Activated CD8-positive, alpha-beta T cell treated with anti-CD3 and anti-CD28 coated beads, Interleukin-2, amount 10 ng/mL, durations not matched to agents 7 days and 5 days (primary cell): Measurements from ENCODE around the gene SOCS1. TPM values are rescaled to one million over a fixed set of nuclear protein-coding genes. Genes with fewer than 3 reads are reported as not detected.

ENCODE experiments used
- ATAC-seq: fragments of 150-1000 bp; cut with Tn5 transposase; one replicate; pipeline ENCODE4 v1.10.0; 2021; ENCODE audit warnings: moderate library complexity
- CTCF ChIA-PET: fragments of 350-600 bp; sonication (Branson Sonifier 250); formaldehyde crosslinking; loops from one replicate; lab custom pipeline; 2021; ENCODE audit warnings: antibody characterized with exemption; lab: Charles Lee
- POLR2A ChIA-PET: fragments of 350-600 bp; sonication (Branson Sonifier 250); formaldehyde crosslinking; loops from one replicate; lab custom pipeline; 2021; ENCODE audit warnings: antibody characterized with exemption; lab: Charles Lee
- DNase-seq: peaks from one replicate; pipeline ENCODE4 v3.0.0-alpha.2; 2020
- H3K27ac Mint-ChIP-seq: one replicate; pipeline ENCODE4 v1.8.0; 2021; ENCODE audit warnings: mild to moderate bottlenecking, mixed read lengths
- H3K27me3 Mint-ChIP-seq: one replicate; pipeline ENCODE4 v1.8.0; 2021; ENCODE audit warnings: low read depth, mixed read lengths
- H3K36me3 Mint-ChIP-seq: one replicate; pipeline ENCODE4 v1.8.0; 2021; ENCODE audit warnings: low read depth, mixed read lengths
- H3K4me1 Mint-ChIP-seq: one replicate; pipeline ENCODE4 v1.8.0; 2021; ENCODE audit warnings: low read depth, mixed read lengths
- H3K4me3 Mint-ChIP-seq: one replicate; pipeline ENCODE4 v1.8.0; 2021; ENCODE audit warnings: mild to moderate bottlenecking, mixed read lengths
- H3K9me3 Mint-ChIP-seq: one replicate; pipeline ENCODE4 v1.8.0; 2022; ENCODE audit warnings: mixed read lengths; ENCODE audit not compliant: insufficient read depth
- total RNA-seq, 2 experiments: library from RNA; stranded (reverse); gene quantifications; one replicate each; pipeline ENCODE4 v1.2.3, GENCODE V29; 2021

Gene SOCS1
- total RNA-seq, 2 experiments from 2014 or later, result 170 to 174 TPM

- H3K36me3 Mint-ChIP-seq, result peaks cover 15% of the 10 kb centered on the region
- H3K4me3 Mint-ChIP-seq, result peak overlapping the region; percentile 30
- ChIA-PET POLR2A (interaction anchor here (0.6 to 8.0 kb wide), 9 partner anchors 11 to 292 kb away, joined by 3 to 123 read pairs (median 5); partner anchors contain the start of gene TNP2), CTCF (interaction anchor here (0.7 to 8.3 kb wide), 16 partner anchors 8 to 304 kb away, joined by 3 to 210 read pairs (median 3); no protein-coding TSS in a partner anchor)
- DNase-seq (peak; percentile 80), ATAC-seq (peak; percentile 14)
- peaks cover 54% of the 10 kb centered on the region for H3K4me1 Mint-ChIP-seq
- no peaks in the 10 kb centered on the region for H3K9me3 Mint-ChIP-seq
- peak overlapping the region; percentile 76 for H3K27ac Mint-ChIP-seq
- no peaks in the 10 kb centered on the region for H3K27me3 Mint-ChIP-seq
Measured at GRCh38 chr16:11258553-11259492, 2.8 kb upstream of the SOCS1 start.

GRCh38 chr16:11257131-11257938, 1.3 kb upstream of the SOCS1 start:
- H3K36me3 Mint-ChIP-seq, result peaks cover 30% of the 10 kb centered on the region
- ChIA-PET CTCF (interaction anchor here (0.9 to 8.3 kb wide), 22 partner anchors 11 to 308 kb away, joined by 3 to 210 read pairs (median 5); no protein-coding TSS in a partner anchor), POLR2A (interaction anchor here (0.5 to 8.0 kb wide), 13 partner anchors 24 to 291 kb away, joined by 3 to 123 read pairs (median 22); no protein-coding TSS in a partner anchor)
- H3K4me3 Mint-ChIP-seq, result peak overlapping the region; percentile 97
- no peak for ATAC-seq
- peak overlapping the region; percentile 96 for H3K27ac Mint-ChIP-seq
- H3K27me3 Mint-ChIP-seq, result no peaks in the 10 kb centered on the region
- peaks cover 44% of the 10 kb centered on the region for H3K4me1 Mint-ChIP-seq
- no peaks in the 10 kb centered on the region for H3K9me3 Mint-ChIP-seq
- peak; percentile 77 for DNase-seq

- peaks cover 37% of the 10 kb centered on the region for H3K36me3 Mint-ChIP-seq
- H3K4me1 Mint-ChIP-seq, result peaks cover 50% of the 10 kb centered on the region
- CTCF ChIA-PET, result interaction anchor here (0.8 to 8.3 kb wide), 39 partner anchors 10 to 308 kb away, joined by 3 to 210 read pairs (median 6); no protein-coding TSS in a partner anchor
- H3K27me3 Mint-ChIP-seq, result no peaks in the 10 kb centered on the region
- POLR2A ChIA-PET, result interaction anchor here (0.6 to 8.0 kb wide), 34 partner anchors 8 to 308 kb away, joined by 3 to 123 read pairs (median 8); partner anchors contain the start of gene TNP2
- no peaks in the 10 kb centered on the region for H3K9me3 Mint-ChIP-seq
- H3K4me3 Mint-ChIP-seq, result peak overlapping the region; percentile 97
- peak overlapping the region; percentile 96 for H3K27ac Mint-ChIP-seq
- DNase-seq (no peak), ATAC-seq (no peak)
Measured at GRCh38 chr16:11256661-11257130, 692 bp upstream of the SOCS1 start.

GRCh38 chr16:11254913-11255736, 879 bp downstream of the SOCS1 start:
- ChIA-PET CTCF (interaction anchor here (0.7 to 8.3 kb wide), 49 partner anchors 17 to 306 kb away, joined by 3 to 210 read pairs (median 6); no protein-coding TSS in a partner anchor), POLR2A (interaction anchor here (0.6 to 8.0 kb wide), 59 partner anchors 9 to 543 kb away, joined by 3 to 123 read pairs (median 5); partner anchors contain the start of genes TNP2 and ZC3H7A)
- DNase-seq, result peak; percentile 70
- H3K4me1 Mint-ChIP-seq, result peaks cover 55% of the 10 kb centered on the region
- H3K27ac Mint-ChIP-seq, result peak overlapping the region; percentile 90
- H3K9me3 Mint-ChIP-seq, result no peaks in the 10 kb centered on the region
- peak overlapping the region; percentile 97 for H3K4me3 Mint-ChIP-seq
- peak; percentile 2 for ATAC-seq
- no peaks in the 10 kb centered on the region for H3K27me3 Mint-ChIP-seq
- peaks cover 50% of the 10 kb centered on the region for H3K36me3 Mint-ChIP-seq

GRCh38 chr16:11253995-11254912, 1.8 kb downstream of the SOCS1 start:
- CTCF ChIA-PET, result interaction anchor here (0.8 to 8.3 kb wide), 30 partner anchors 16 to 305 kb away, joined by 3 to 210 read pairs (median 10); no protein-coding TSS in a partner anchor
- H3K27me3 Mint-ChIP-seq, result no peaks in the 10 kb centered on the region
- H3K4me1 Mint-ChIP-seq, result peaks cover 47% of the 10 kb centered on the region
- peaks cover 58% of the 10 kb centered on the region for H3K36me3 Mint-ChIP-seq
- H3K27ac Mint-ChIP-seq, result peak overlapping the region; percentile 93
- no peak for DNase-seq
- H3K4me3 Mint-ChIP-seq, result peak overlapping the region; percentile 97
- POLR2A ChIA-PET, result interaction anchor here (0.5 to 8.0 kb wide), 42 partner anchors 8 to 305 kb away, joined by 3 to 123 read pairs (median 6); no protein-coding TSS in a partner anchor
- ATAC-seq, result no peak
- no peaks in the 10 kb centered on the region for H3K9me3 Mint-ChIP-seq

GRCh38 chr16:11253009-11253994, 2.7 kb downstream of the SOCS1 start:
- H3K27ac Mint-ChIP-seq, result peak overlapping the region; percentile 93
- H3K9me3 Mint-ChIP-seq, result no peaks in the 10 kb centered on the region
- ChIA-PET POLR2A (interaction anchor here (0.5 to 8.0 kb wide), 34 partner anchors 7 to 289 kb away, joined by 3 to 123 read pairs (median 7); no protein-coding TSS in a partner anchor), CTCF (interaction anchor here (1.2 to 8.3 kb wide), 8 partner anchors 19 to 299 kb away, joined by 4 to 210 read pairs (median 14); no protein-coding TSS in a partner anchor)
- peak overlapping the region; percentile 97 for H3K4me3 Mint-ChIP-seq
- DNase-seq (peak; percentile 65), ATAC-seq (no peak)
- peaks cover 44% of the 10 kb centered on the region for H3K4me1 Mint-ChIP-seq
- H3K36me3 Mint-ChIP-seq, result peaks cover 67% of the 10 kb centered on the region
- H3K27me3 Mint-ChIP-seq, result no peaks in the 10 kb centered on the region

GRCh38 chr16:11252482-11252931, 3.5 kb downstream of the SOCS1 start:
- POLR2A ChIA-PET, result interaction anchor here (0.8 to 8.0 kb wide), 22 partner anchors 10 to 288 kb away, joined by 3 to 123 read pairs (median 6); no protein-coding TSS in a partner anchor
- peak overlapping the region; percentile 93 for H3K27ac Mint-ChIP-seq
- peaks cover 45% of the 10 kb centered on the region for H3K4me1 Mint-ChIP-seq
- H3K9me3 Mint-ChIP-seq, result no peaks in the 10 kb centered on the region
- H3K27me3 Mint-ChIP-seq, result no peaks in the 10 kb centered on the region
- H3K36me3 Mint-ChIP-seq, result peaks cover 75% of the 10 kb centered on the region
- H3K4me3 Mint-ChIP-seq, result peak overlapping the region; percentile 97
- CTCF ChIA-PET, result interaction anchor here (1.0 to 6.5 kb wide), 10 partner anchors 18 to 298 kb away, joined by 3 to 56 read pairs (median 6); no protein-coding TSS in a partner anchor
- ATAC-seq (no peak), DNase-seq (peak; percentile 45)
